GM21515 (cell line): ENCODE results near the gene DDT.
"Not testable (repeated sequence)": the region's sequence is repeated elsewhere in the genome, so short reads cannot be mapped to it uniquely, and the experiment has no call there.

ENCODE experiments used
- ATAC-seq: cut with Tn5 transposase; IDR thresholded peaks from one replicate; pipeline ENCODE4 v1.9.1; 2021; ENCODE audit not compliant: unreplicated experiment

Gene DDT

DNA sequence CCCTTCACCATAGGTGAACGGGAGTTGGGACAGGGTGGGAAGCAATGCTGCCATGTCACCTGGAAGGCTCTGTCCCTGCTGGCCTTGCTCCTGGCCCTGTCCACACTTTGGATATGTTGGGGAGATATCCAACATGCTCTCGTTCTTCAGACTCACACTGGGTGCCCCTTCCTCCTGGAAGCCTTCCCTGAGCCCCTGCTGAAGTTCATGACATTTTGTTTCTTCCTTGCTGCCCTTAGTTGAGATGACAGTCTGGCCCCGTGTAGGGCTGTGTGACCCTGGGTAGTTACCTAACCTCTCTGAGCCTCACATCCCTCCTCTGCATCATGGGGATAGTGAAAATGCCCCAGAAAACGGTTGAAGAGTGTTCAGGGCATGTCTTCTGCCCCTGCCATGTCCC is 20.8 kb downstream of the DDT start:
- ATAC-seq = not testable (repeated sequence)

DNA sequence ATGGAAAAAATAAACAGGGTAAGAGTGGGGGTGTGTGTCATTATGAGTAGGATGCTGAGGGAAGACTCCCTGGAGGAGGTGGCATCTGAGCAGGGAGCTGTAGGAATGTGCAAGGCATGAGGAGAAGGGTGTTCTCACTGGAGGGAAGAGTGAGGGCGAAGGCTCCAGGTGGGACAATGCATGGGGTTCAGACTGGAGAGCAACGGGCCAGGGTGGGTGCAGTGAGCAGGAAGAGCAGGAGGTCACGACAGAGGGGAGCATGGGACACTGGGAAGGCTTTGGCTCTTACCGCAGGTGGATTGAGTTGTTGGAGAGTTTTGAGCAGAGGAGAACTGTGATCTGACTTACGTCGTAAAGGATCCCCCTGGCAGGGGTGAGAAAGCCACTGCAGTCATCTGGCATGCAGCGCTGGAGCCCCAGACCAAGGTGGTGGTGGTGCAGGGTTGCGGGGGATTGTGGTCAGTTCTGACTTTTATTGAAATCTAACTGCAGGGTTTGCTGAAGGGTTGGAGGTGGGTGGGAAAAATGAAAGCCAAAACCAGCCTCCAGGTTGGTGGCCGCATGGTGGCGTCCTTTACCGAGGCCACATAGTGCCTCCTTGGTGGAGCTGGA is 21.3 kb downstream of the DDT start:
- not testable (repeated sequence) for ATAC-seq

DNA sequence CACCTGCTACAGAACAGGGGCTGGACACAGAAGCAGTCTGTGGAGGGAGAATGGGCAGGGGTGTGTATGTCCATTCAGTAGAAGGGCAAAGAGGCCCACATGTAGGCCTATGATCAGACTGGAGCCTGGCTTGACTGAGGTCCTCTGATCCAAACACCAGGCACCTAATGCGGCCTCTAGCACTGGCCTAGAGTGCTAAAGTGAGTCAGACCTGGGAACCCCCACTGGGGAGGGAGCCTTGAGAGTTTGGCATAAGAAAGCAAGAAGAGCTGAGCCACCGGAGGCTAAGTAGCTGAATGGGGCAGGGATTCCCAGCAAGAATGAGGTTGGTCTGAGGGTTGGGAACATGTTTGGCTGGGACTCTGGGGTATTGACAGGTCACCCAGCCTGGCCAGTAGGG is 22.9 kb downstream of the DDT start:
- not testable (repeated sequence) for ATAC-seq

DNA sequence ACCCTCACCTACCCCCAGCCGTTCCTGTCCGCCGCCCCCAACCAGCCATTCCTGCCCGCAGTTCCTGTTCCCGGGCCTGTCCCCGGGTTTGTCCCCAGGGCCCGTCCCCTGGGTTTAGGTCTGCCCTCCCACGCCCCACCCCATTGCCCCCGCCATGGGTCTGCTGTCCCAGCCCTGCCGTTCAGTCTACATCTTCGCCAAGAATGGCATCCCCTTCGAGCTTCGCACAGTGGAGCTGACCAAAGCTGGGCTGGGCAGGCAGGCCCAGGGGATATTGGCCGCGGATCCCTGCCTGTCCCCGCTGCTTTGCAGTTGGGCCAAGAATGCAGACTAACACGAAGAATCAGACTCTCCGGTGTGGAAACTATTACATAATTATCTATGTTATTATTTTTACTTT is 24.5 kb downstream of the DDT start:
- not testable (repeated sequence) for ATAC-seq

DNA sequence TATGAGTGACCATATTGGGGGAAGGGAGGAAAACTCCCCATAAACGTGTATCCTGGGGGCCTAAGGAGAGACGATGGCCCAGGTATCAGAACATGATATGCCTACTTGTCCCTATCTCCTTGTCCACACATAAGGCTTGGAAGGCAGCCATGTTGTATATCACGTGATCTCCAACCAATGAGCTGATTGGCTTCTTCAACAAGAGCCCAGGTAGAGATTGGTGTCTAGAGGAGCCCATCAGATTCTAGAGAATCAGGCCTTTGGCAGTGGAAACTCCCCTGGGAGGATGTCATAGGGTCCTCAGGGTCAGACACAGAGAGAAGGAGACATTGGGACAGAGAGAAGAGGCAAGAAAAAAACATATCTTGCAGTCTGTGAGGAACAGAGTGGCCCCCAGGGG is 26.9 kb downstream of the DDT start:
- not testable (repeated sequence) for ATAC-seq

DNA sequence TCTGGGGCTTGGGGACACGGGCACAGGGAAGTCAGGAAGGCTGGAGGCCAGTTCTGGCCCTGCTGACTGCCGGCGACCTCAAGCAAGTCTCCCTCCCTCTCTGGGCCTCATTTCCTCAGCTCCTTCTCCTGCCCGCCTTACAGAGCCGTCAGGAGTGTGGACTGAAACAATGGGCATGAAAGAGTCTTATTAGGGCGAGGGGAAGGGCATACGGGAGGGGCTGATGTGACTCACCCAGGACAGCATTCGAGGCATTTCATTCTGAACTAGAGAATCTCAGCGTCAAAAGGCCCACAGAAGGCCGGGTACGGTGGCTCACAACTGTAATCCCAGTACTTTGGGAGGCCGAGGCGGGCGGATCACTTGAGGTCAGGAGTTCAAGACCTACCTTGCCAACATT is 34.1 kb downstream of the DDT start:
- not testable (repeated sequence) for ATAC-seq

DNA sequence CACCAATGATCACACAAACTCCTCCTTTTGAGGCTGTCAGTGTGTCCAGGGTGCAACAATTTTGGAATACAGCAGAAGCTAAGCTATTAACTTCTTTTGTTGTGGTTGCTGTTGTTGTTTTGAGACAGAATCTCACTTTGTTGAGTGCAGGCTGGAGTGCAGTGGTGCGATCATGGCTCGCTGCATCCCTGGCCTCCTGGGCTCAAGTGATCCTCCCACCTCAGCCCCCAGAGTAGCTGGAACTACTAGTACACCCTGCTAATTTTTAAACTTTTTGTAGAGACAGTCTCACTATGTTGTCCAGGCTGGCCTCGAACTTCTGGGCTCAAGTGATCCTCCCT is 35.3 kb downstream of the DDT start:
- ATAC-seq = no peak

DNA sequence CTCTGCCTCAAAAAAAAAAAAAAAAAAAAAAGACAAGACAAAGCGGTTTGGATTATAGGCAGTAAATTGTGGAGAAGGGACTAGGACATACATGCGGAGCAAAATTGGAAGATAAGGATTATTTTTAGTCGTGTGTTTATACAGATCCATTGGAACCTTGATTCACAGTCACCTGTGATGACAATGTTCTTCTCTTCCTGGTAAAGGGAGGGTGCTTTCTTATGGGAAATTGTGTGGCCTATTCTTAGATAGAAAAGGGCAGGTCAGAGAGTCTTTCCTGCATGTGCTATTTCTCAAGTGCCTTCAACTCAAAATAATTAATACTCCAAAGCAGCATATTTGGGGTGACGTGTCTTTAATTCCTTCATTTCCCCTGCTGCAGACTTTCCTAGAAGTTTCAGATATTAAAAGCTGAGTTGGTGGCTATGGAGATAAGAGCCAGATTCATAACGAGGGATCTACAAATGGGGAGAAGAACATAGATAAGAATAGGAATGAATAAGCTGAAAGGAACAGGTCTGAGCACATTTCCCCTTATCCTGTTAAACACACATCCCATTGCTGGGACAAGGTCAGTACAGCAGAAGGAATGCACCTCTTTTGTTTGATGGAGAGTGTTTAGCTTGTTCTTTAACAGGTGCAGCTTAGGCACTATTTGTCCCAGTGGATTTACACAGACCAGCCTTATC is 35.8 kb downstream of the DDT start:
- ATAC-seq = no peak

DNA sequence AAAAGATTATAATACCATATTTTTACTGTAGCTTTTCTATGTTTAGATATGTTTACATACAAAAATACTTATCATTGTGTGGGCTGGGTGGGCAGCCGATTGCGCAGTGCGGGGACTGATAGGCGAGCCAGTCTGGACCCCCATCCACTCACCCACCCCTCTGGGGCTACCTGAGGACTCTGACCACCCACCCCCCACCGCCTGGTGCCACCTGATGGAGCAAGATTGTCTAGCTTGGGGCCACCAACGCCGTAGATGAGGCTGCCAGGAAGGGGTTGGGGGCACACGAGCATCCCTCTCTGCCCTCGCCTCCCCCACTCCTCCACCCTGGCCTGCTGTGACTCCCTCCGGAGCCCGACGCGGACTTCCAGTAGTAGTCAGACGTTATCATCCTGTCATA is 47.7 kb downstream of the DDT start:
- no peak for ATAC-seq

DNA sequence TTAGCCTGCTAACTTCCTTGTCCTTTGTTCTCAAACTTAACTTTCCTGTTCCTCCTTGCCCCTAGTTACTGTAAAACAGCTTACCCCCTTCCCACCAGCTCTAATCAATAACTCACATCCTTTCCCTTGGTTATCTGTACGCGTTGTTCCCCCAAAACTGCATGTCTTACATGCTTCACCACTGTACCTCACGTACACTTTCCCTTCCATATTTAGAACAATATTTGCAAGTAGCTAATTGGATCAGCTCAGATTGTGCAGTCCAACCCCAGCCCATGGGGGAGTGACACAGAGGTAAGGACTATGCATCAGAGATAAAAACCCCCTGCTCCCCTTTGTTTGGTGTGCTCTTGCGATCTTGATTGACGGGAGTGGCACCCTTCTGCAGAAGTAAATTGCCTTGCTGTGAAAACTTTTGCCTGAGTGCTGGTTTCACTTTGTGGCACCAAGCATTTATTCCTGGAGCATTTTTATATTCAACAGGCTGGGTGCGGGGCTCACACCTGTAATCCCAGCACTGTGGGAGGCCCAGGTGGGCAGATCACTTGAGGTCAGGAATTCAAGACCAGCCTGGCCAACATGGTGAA is 49.1 kb downstream of the DDT start:
- no peak for ATAC-seq

DNA sequence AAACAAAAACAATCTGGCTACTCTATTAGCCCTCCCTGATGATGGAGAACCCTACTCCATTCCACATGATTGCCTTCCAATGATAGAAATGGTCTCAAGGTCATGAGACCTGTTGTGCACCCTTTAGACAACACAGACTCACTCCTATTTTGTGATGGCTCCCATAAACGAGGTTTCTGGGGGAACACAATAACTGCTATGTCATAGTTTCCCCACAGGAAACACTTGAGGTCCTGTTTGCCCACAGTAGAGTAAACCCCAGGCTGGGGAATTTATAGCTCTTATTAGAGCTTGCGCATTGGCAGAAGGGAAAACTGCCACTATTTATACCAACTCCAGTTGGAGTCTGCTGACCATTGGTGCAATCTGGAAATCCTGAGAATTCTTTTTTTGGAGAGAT is 51.3 kb downstream of the DDT start:
- no peak for ATAC-seq

DNA sequence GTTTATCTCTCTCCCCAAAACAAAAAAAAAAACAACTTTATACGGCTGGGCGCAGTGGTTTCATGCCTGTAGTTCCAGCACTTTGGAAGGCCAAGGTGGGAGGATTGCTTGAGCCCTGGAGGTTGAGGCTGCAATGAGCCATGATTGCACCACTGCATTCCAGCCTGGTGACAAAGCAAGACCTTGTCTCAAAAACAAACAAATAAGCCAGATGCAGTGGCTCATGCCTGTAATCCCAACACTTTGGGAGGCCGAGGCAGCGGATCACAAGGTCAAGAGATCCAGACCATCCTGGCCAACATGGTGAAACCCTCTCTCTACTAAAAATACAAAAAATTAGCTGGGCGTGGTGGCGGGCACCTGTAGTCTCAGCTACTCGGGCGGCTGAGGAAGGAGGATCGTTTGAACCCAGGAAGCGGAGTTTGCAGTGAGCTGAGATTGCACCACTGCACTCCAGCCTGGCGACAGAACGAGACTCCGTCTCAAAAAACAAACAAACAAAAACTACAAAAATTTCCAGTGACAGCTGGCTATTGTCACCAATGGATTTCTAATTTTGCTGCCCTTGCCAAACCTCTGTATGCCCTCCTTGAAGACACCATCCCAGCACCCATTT is 52.5 kb downstream of the DDT start:
- ATAC-seq = not testable (repeated sequence)
